A549 (cell line): Measurements from ENCODE around the gene TMEM255B.

Experiments
- CBX8 ChIP-seq: fragments of 200-600 bp; sonication (generic); IDR thresholded peaks from 2 replicates; pipeline ENCODE4 v1.6.1; 2016
- CEBPB ChIP-seq, 2 experiments: fragments of >200 bp in 1 of 2; sonication (Bioruptor Twin) in 1 of 2; formaldehyde crosslinking in 1 of 2; IDR thresholded peaks; 2 replicates each; pipeline ENCODE4 v1.6.1; 2012 to 2016
- CHD2 ChIP-seq: fragments of 150-350 bp; IDR thresholded peaks from 2 replicates; pipeline ENCODE4 v1.6.1; 2014; ENCODE audit warnings: low read length; ENCODE audit not compliant: partially characterized antibody
- HDAC2 ChIP-seq: fragments of 200-600 bp; sonication (generic); IDR thresholded peaks from 2 replicates; pipeline ENCODE4 v1.6.1; 2016
- KDM1A ChIP-seq: fragments of 200-600 bp; sonication (generic); IDR thresholded peaks from 2 replicates; pipeline ENCODE4 v1.6.1; 2016; ENCODE audit warnings: low read depth, mild to moderate bottlenecking
- MAFK ChIP-seq: fragments of 450-650 bp; IDR thresholded peaks from 2 replicates; pipeline ENCODE4 v1.6.1; 2014; ENCODE audit not compliant: partially characterized antibody
- MYC ChIP-seq: IDR thresholded peaks from 2 replicates; pipeline ENCODE4 v1.6.1; 2012; ENCODE audit warnings: mild to moderate bottlenecking, inconsistent platforms, low read length, improper control_type of control experiment, borderline replicate concordance
- PHF8 ChIP-seq: fragments of 200-600 bp; sonication (generic); IDR thresholded peaks from 2 replicates; pipeline ENCODE4 v1.6.1; 2016; ENCODE audit warnings: low read depth, mild to moderate bottlenecking, antibody characterized with exemption, moderate library complexity, borderline replicate concordance
- POLR2A ChIP-seq: IDR thresholded peaks from 2 replicates; pipeline ENCODE4 v1.6.1; 2012; ENCODE audit warnings: mild to moderate bottlenecking, low read length
- RFX5 ChIP-seq: fragments of 450-650 bp; IDR thresholded peaks from 2 replicates; pipeline ENCODE4 v1.7.1; 2014; ENCODE audit warnings: antibody characterized with exemption, mild to moderate bottlenecking, moderate library complexity
- SREBF2 ChIP-seq: fragments of 450-650 bp; IDR thresholded peaks from 2 replicates; pipeline ENCODE4 v1.6.1; 2014; ENCODE audit warnings: mild to moderate bottlenecking, moderate library complexity
- TF ChIP-seq, protein P1 (sequence below): fragments of >200 bp; sonication (Bioruptor Twin); formaldehyde crosslinking; IDR thresholded peaks from 3 replicates; pipeline ENCODE4 v1.5.1; 2016
- TF ChIP-seq, protein P2 (sequence below): fragments of 200-600 bp; sonication (generic); IDR thresholded peaks from 2 replicates; pipeline ENCODE4 v1.6.1; 2016; ENCODE audit warnings: antibody characterized with exemption, mild to moderate bottlenecking, moderate library complexity
- TF ChIP-seq, protein P3 (sequence below): IDR thresholded peaks from 2 replicates; pipeline ENCODE4 v1.6.1; 2012

DNA sequence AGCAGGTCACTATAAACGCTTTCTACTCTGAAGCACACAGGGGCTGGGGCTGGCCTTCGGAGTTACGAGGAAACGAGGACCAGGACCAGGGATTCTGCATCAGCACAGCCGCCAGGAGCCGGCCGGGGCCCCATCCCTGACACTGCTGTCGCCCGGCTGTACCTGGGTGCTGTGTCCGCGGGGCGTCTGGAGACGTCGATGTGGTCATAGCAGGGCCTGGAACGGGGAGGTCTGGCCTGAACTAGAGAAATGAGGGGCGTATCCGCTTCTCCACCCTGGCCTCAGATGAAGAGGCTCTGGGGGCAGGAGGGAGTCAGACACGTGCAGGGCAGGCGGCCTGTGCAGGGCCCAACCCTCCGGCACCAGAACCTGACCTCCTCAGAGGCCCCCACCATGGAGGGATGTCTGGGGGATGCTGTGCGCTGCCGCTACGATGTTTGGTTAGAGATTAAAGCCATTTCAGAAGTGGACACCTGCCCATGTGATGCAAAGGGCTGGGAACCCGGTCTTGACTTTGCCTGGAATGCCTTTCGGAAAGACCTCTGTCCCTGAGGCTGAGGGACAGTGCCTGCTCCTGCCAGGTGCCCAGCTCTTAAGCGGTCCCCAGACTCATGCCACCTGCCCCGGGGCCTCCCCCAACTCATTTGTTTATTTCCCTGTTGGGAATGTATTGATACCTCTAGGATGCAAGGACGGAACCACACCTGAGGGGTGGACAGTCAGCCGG lies 83.5 kb downstream of the TMEM255B start:
- TF ChIP-seq POLR2A (no peak), HDAC2 (no peak), MYC (no peak), CHD2 (no peak), CEBPB (IDR thresholded peaks at IDR 0.05) (no peak), SREBF2 (no peak), CBX8 (no peak), MAFK (no peak), PHF8 (no peak), RFX5 (no peak), KDM1A (no peak)
- TF ChIP-seq, protein P1, sequence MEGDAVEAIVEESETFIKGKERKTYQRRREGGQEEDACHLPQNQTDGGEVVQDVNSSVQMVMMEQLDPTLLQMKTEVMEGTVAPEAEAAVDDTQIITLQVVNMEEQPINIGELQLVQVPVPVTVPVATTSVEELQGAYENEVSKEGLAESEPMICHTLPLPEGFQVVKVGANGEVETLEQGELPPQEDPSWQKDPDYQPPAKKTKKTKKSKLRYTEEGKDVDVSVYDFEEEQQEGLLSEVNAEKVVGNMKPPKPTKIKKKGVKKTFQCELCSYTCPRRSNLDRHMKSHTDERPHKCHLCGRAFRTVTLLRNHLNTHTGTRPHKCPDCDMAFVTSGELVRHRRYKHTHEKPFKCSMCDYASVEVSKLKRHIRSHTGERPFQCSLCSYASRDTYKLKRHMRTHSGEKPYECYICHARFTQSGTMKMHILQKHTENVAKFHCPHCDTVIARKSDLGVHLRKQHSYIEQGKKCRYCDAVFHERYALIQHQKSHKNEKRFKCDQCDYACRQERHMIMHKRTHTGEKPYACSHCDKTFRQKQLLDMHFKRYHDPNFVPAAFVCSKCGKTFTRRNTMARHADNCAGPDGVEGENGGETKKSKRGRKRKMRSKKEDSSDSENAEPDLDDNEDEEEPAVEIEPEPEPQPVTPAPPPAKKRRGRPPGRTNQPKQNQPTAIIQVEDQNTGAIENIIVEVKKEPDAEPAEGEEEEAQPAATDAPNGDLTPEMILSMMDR, result no peak
- TF ChIP-seq, protein P2, sequence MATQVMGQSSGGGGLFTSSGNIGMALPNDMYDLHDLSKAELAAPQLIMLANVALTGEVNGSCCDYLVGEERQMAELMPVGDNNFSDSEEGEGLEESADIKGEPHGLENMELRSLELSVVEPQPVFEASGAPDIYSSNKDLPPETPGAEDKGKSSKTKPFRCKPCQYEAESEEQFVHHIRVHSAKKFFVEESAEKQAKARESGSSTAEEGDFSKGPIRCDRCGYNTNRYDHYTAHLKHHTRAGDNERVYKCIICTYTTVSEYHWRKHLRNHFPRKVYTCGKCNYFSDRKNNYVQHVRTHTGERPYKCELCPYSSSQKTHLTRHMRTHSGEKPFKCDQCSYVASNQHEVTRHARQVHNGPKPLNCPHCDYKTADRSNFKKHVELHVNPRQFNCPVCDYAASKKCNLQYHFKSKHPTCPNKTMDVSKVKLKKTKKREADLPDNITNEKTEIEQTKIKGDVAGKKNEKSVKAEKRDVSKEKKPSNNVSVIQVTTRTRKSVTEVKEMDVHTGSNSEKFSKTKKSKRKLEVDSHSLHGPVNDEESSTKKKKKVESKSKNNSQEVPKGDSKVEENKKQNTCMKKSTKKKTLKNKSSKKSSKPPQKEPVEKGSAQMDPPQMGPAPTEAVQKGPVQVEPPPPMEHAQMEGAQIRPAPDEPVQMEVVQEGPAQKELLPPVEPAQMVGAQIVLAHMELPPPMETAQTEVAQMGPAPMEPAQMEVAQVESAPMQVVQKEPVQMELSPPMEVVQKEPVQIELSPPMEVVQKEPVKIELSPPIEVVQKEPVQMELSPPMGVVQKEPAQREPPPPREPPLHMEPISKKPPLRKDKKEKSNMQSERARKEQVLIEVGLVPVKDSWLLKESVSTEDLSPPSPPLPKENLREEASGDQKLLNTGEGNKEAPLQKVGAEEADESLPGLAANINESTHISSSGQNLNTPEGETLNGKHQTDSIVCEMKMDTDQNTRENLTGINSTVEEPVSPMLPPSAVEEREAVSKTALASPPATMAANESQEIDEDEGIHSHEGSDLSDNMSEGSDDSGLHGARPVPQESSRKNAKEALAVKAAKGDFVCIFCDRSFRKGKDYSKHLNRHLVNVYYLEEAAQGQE, result no peak
- TF ChIP-seq, protein P3, sequence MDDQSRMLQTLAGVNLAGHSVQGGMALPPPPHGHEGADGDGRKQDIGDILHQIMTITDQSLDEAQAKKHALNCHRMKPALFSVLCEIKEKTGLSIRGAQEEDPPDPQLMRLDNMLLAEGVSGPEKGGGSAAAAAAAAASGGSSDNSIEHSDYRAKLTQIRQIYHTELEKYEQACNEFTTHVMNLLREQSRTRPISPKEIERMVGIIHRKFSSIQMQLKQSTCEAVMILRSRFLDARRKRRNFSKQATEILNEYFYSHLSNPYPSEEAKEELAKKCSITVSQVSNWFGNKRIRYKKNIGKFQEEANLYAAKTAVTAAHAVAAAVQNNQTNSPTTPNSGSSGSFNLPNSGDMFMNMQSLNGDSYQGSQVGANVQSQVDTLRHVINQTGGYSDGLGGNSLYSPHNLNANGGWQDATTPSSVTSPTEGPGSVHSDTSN, result no peak
